GM19043 (cell line): Measurements from ENCODE around the gene CHMP2B.

ENCODE experiments used
- ATAC-seq: cut with Tn5 transposase; IDR thresholded peaks from one replicate; pipeline ENCODE4 v1.9.1; 2021; ENCODE audit warnings: low read depth; ENCODE audit not compliant: unreplicated experiment

Gene CHMP2B

DNA sequence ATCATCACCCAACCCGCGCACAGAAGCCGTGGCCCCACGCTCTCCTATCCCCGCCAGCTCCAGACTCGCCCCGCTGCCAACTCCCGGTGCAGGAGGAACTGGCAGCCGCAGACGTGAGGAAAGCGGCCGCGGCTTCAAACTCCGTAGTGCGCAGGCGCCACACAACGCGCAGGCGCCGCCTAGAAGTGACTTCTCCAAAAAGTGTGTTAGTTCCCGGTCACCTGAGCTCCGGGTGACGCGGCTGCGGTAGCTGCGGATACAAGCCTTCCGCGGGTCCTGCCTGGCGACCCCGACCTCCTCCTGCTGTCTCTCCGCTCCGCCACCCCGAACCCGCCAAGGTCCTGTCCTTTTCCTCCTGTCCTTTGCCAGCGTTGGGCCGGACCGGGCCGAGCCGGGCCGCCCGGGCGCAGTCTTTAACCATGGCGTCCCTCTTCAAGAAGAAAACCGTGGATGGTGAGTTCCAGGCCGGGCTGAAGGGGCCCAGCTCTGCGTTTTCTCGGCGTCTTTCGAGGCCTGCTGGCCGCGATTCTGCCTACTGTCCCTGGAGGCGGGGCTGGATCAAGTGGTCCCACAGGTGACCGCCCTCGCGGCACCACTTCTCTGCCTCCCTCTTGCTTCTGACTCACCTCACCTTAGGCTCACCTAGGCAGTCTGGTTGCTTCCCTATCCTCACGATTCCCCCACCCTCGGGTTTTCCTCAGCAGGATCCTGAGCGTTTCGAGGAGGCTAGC lies at the start of gene CHMP2B:
Gene CHMP2B (plus strand): TSS at position 206 of the 731 bp plus-strand sequence. CDS start 214 bp downstream, at position 420.
- peak; percentile 94 for ATAC-seq

- no peak for ATAC-seq
Measured at GRCh38 chr3:87179642-87180041, 47.5 kb upstream of the CHMP2B start.

DNA sequence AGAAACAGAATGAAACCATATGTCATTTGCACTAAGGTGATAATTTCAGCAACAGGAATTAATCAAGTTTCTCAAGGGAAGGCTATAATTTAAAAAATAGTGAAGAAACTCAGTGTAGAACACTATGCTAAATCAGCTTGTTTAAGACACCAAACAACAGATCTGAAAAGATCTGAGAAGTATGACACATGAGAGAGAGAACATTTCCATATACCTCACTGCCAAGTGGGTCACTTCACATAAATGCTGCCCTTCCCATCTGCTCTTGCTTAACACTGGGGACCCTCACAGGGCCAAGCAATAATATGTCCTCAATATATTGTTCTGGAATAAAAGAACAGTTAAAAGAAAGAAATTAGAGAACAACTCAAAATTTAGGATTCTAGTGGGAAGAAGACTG lies 45.6 kb upstream of the CHMP2B start:
- no peak for ATAC-seq

- no peak for ATAC-seq
Measured at GRCh38 chr3:87182023-87182422, 45.1 kb upstream of the CHMP2B start.

DNA sequence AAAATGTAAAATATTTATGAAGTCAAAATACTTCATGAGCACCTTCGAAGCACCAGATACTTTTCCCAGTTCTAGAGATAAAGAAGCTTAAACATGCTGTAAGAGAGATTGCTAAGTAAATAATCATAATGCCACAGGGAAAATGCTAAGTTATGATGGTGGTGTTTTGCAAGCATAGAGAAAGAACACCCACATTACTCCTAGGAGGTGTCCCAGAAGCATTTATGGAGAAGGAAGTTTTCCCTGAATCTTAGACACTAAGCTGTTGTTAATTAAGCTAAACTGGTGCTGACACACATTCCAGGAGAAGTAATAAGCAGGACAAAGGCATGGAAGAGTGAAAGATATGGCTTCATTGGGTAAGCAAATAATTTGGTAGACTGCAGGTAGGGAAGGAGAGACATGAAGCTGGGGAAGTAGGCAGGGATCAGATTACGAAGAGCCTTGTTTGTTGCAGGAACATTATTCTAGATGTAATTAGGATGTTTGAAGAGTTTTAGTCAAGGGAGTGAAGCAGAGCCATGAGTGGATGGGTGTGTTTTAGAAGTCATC lies 40.4 kb upstream of the CHMP2B start:
- ATAC-seq: no peak

- no peak for ATAC-seq
Measured at GRCh38 chr3:87191175-87191574, 35.9 kb upstream of the CHMP2B start.

DNA sequence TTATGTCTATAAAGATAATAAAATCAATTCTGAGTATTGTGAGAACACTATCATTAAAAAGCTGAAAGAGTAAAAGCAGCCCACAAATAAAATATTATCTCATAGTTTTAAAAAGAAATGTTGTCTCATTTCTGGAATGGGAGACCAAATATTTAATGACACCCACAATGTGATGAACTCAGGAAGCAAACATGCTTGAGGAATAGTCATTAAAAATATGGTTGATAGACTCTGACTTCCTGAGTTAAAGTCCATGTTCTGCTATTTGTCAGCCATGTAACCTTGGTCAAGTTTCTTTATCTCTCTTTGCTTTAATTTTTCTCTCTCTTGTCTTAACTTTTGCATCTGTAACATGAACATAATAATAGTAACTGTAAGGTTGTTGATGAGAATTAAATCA lies 35.5 kb upstream of the CHMP2B start:
- no peak for ATAC-seq

DNA sequence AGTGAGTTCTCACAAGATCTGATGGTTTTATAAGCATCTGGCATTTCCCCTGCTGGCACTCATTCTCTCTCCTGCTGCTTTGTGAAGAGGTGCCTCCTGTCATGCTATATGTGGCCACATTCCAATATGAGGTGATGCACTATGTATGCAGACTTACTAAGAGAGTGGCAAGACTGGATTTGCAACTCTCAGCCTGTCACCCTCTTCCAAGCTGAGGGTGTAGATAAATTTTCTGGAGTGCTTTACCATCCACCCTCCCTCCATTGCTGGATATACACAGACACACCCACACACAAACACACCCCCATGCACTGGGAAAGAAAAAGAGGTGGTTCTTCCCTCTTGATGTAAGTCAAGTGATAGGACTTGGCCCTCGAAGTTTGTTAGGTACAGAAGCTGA lies 30.2 kb upstream of the CHMP2B start:
- ATAC-seq: no peak

GRCh38 chr3:87197531-87197930 lies 29.6 kb upstream of the CHMP2B start:
- no peak for ATAC-seq

DNA sequence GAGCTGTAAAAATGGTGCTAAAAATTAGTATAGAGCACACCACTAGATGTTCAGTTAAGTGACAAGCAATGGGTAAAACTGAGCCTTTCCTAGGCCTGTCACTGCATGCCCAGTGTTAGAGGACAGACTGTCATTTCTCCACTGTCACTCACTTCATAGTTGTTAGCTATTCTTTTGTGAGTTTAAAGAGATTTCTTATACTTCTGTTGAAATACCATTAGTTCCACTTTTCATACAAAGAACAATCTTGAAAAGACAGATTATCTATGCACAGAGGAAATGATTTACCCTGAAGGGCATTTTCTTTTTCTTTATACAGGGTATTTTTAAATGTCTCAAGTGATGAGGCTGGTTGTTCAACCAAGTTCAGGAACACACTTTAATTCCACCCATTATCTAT lies 28.3 kb upstream of the CHMP2B start:
- no peak for ATAC-seq

- no peak for ATAC-seq
Measured at GRCh38 chr3:87199628-87200027, 27.5 kb upstream of the CHMP2B start.

DNA sequence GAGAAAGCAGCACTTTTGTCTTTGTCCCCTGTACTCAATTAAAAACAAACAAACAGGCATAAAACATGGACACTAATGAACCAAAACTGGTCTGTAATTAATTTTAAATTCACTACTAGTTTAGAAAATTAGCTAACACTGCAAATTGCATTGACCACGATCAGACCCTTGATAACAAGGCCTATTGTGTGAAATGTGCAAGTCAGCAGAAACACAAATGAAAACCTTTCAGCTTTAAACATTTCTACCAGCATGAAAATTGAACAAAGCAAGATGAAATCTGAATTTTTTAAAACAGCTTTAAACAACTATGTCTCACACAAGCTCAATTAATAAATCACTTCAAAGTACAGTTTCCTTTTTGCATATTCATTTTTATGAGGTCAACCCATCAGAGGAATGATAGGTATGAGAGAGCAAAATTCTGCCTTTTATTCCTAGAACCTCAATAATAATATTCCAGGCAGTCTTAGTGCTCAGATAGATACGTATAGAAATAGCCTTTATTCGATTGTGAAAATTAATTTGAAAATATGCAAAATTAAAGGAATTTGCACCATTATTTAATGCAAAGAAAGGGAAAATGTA lies 27.0 kb upstream of the CHMP2B start:
- ATAC-seq: no peak

DNA sequence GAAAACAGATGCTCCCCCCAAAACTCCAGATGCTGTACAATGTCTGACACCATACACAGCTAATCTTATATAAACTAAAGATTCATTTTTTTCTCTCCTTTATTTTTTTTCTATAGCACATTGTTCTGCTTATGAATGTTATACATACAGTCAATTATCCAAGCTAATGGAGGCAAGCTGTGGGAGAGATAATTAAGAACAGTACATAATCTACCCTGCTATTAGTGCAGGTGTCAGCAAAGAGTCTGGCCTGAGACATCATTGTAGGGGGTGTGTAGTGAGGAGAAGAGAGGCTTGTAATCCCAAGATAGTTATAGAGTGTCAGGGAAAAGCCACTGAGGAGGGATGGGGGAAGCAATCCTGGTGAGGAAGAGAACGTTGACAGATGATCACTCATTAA lies 25.4 kb upstream of the CHMP2B start:
- ATAC-seq: no peak

- no peak for ATAC-seq
Measured at GRCh38 chr3:87203809-87204208, 23.3 kb upstream of the CHMP2B start.

DNA sequence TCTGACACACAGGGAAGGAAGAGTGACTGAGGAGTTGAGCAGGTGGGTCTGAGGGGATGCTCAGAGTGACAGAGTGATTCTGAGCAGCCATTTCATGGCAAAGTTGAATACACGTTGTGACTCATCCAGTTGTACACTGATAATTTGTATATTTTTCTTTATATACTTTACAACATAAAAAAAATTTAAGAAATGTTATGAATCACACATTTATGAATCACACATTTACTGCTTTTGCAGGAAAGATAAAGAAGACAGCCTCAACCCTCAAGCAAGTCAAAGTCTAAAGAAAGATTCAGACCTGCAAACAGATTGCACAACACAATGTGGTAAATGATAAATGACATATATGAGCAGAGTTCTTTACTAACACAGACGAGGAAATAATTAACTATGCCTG lies 21.0 kb upstream of the CHMP2B start:
- ATAC-seq: no peak

DNA sequence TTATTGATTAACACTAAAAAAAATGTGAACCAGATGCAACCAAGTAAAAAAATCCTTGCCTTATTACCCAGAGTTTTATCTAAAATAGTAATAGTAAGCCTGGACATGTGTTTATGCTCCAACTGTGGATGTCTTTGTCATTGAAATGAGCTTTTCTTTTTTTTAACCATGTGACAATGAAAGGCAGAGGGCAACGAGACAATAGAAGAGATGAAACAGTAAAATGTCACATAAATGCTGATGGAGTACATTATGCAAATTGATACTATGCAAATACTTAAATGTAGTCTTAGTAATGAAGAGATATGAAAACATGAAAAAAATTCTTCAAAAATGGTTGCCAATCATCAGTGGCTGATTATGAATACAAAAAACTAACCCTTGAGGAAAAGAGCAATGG lies 20.5 kb upstream of the CHMP2B start:
- ATAC-seq: no peak

- no peak for ATAC-seq
Measured at GRCh38 chr3:87207460-87207859, 19.6 kb upstream of the CHMP2B start.

- ATAC-seq: no peak
Measured at GRCh38 chr3:87209111-87209510, 18.0 kb upstream of the CHMP2B start.

DNA sequence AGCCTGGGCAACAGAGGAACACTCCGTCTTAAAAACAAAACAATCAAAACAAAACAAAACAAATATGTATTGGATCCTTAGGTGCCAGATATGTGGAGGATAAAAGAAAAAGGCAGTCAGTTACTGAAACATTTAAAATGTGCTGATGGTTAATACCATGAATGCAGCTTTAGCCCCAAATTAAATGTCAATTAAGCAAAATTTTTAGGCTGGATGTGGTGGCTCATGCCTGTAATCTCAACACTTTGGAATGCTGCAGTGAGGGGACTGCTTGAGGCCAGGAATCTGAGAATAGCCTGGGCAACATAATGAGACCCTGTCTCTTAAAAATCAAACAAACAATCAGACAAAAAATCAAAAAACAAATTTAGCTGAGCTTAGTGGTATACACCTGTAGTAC lies 8.5 kb upstream of the CHMP2B start:
- ATAC-seq: no peak

DNA sequence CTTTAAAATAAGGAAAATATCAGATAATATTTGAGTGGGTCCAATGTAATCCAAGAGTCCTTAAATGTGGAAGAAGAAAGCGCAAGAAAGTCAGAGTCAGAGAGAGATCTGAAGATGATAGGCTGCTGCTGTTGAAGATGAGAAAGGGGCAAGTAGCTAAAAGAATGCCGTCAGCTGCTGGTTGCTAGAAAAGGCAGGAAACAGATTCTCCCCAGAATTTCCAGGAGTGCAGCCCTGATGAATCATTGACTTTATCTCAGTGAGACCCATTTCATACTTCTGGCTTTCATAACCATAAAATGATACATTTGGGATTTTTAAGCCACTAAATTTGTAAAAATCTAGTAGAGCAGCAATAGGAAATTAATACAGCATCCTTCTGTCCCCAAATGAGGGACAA lies 7.5 kb upstream of the CHMP2B start:
- ATAC-seq: no peak

DNA sequence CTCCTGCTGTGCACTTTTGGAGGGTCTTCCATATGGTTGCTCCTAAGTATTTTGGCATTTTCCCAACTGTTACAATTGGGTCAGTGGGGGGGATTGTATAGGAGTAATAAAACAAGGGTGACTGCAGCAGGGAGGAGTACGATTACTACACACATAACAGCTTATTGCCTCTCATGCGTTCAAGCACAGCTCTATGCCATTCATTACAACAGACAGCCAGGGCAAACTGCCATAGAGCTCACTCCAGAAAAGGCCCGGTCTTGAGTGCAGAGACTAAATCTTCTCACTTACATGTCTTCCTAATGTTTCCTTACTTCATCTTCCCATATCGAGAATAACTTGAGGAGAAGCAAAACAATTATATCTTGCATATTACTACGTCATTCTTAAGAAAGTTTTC lies 1.4 kb upstream of the CHMP2B start:
- no peak for ATAC-seq

- ATAC-seq: peak; percentile 1
Measured at GRCh38 chr3:87227835-87228144, 681 bp downstream of the CHMP2B start.
